ENCODE data around the gene ETDB. TPM values are rescaled to one million over a fixed set of nuclear protein-coding genes. Genes with fewer than 3 reads are reported as not detected.

The ETDB gene
- total and polyA plus RNA-seq, 4 donors, result 0.63 TPM; not detected in 3

Other genes with a start within 250 kb of the ETDB start
- 10 to 100 TPM; 20.4 to 21.2 TPM for gene MOSPD1, start 205.3 kb downstream of the ETDB start, total RNA-seq
- gene MOSPD1, start 205.3 kb downstream of the ETDB start, polyA plus RNA-seq (ENCODE audit: insufficient read length in 2 of 2), result 10 to 100 TPM in 1 of 2 donors, 1 to 10 TPM in 1; 10.0 to 12.0 TPM
- 1 to 10 TPM; 4.2 to 5.5 TPM for gene SMIM10, start 129.5 kb downstream of the ETDB start, total RNA-seq
- gene SMIM10, start 129.5 kb downstream of the ETDB start, polyA plus RNA-seq (ENCODE audit: insufficient read length in 2 of 2), result 1 to 10 TPM; 7.1 to 8.6 TPM
- gene RTL8B, start 98.0 kb downstream of the ETDB start, total RNA-seq, result 1 to 10 TPM; 4.7 to 8.2 TPM
- 10 to 100 TPM; 16.5 to 17.7 TPM for gene RTL8B, start 98.0 kb downstream of the ETDB start, polyA plus RNA-seq (ENCODE audit: insufficient read length in 2 of 2)
- gene RTL8C, start 88.2 kb downstream of the ETDB start, total RNA-seq, result 100 to 1,000 TPM in 1 of 2 donors, 10 to 100 TPM in 1; 36.2 to 109 TPM
- 100 to 1,000 TPM; 300 to 325 TPM for gene RTL8C, start 88.2 kb downstream of the ETDB start, polyA plus RNA-seq (ENCODE audit: insufficient read length in 2 of 2)
- gene RTL8A, start 68.4 kb downstream of the ETDB start, total RNA-seq, result 10 to 100 TPM in 1 of 2 donors, 1 to 10 TPM in 1; 5.6 to 13.6 TPM
- 100 to 1,000 TPM; 100 to 108 TPM for gene RTL8A, start 68.4 kb downstream of the ETDB start, polyA plus RNA-seq (ENCODE audit: insufficient read length in 2 of 2)
- 10 to 100 TPM; 12.2 to 13.5 TPM for gene SMIM10L2B, start 21.8 kb downstream of the ETDB start, total RNA-seq
- 10 to 100 TPM; 33.1 to 34.2 TPM for gene SMIM10L2B, start 21.8 kb downstream of the ETDB start, polyA plus RNA-seq (ENCODE audit: insufficient read length in 2 of 2)
- gene CT55, start 50.9 kb upstream of the ETDB start, total RNA-seq, result under 1 TPM; 0.10 to 0.17 TPM
- gene CT55, start 50.9 kb upstream of the ETDB start, polyA plus RNA-seq (ENCODE audit: insufficient read length in 2 of 2), result under 1 TPM; 0.12 to 0.78 TPM
- not detected for gene ETDA, start 131.5 kb upstream of the ETDB start, total RNA-seq
- gene ETDA, start 131.5 kb upstream of the ETDB start, polyA plus RNA-seq (ENCODE audit: insufficient read length in 2 of 2), result not detected
- gene ETDC, start 189.0 kb upstream of the ETDB start, total RNA-seq, result not detected
- gene ETDC, start 189.0 kb upstream of the ETDB start, polyA plus RNA-seq (ENCODE audit: insufficient read length in 2 of 2), result not detected
- gene ZNF75D, start 223.6 kb upstream of the ETDB start, total RNA-seq, result 10 to 100 TPM; 13.6 to 14.8 TPM
- 10 to 100 TPM; 11.9 TPM for gene ZNF75D, start 223.6 kb upstream of the ETDB start, polyA plus RNA-seq (ENCODE audit: insufficient read length in 2 of 2)
- gene ZNF449, start 224.3 kb upstream of the ETDB start, total RNA-seq, result 10 to 100 TPM; 17.0 to 19.1 TPM
- gene ZNF449, start 224.3 kb upstream of the ETDB start, polyA plus RNA-seq (ENCODE audit: insufficient read length in 2 of 2), result 10 to 100 TPM in 1 of 2 donors, 1 to 10 TPM in 1; 9.2 to 11.6 TPM